ENCODE measurements around the gene RFT1.

- TF ChIP-seq, protein P1, sequence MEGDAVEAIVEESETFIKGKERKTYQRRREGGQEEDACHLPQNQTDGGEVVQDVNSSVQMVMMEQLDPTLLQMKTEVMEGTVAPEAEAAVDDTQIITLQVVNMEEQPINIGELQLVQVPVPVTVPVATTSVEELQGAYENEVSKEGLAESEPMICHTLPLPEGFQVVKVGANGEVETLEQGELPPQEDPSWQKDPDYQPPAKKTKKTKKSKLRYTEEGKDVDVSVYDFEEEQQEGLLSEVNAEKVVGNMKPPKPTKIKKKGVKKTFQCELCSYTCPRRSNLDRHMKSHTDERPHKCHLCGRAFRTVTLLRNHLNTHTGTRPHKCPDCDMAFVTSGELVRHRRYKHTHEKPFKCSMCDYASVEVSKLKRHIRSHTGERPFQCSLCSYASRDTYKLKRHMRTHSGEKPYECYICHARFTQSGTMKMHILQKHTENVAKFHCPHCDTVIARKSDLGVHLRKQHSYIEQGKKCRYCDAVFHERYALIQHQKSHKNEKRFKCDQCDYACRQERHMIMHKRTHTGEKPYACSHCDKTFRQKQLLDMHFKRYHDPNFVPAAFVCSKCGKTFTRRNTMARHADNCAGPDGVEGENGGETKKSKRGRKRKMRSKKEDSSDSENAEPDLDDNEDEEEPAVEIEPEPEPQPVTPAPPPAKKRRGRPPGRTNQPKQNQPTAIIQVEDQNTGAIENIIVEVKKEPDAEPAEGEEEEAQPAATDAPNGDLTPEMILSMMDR (IDR thresholded peaks at IDR 0.05) = no peak
- peak in 1 of 2 donors; percentile 42 for TF ChIP-seq POLR2A (IDR thresholded peaks at IDR 0.05)
These were observed 84.6 kb downstream of the RFT1 start, which contains the start of gene SFMBT1 for GRCh38 chr3:53045518-53046170.
